Activated CD8-positive, alpha-beta T cell treated with anti-CD3 and anti-CD28 coated beads, Interleukin-2, amount 10 ng/mL, durations not matched to agents 7 days and 5 days (primary cell): ENCODE results near the gene URAD. TPM values are rescaled to one million over a fixed set of nuclear protein-coding genes. Genes with fewer than 3 reads are reported as not detected.

Experiments
- ATAC-seq: fragments of 150-1000 bp; cut with Tn5 transposase; one replicate; pipeline ENCODE4 v1.10.0; 2021; ENCODE audit warnings: moderate library complexity
- CTCF ChIA-PET: fragments of 350-600 bp; sonication (Branson Sonifier 250); formaldehyde crosslinking; loops from one replicate; lab custom pipeline; 2021; ENCODE audit warnings: antibody characterized with exemption; lab: Charles Lee
- POLR2A ChIA-PET: fragments of 350-600 bp; sonication (Branson Sonifier 250); formaldehyde crosslinking; loops from one replicate; lab custom pipeline; 2021; ENCODE audit warnings: antibody characterized with exemption; lab: Charles Lee
- DNase-seq: peaks from one replicate; pipeline ENCODE4 v3.0.0-alpha.2; 2020
- H3K27ac Mint-ChIP-seq: one replicate; pipeline ENCODE4 v1.8.0; 2021; ENCODE audit warnings: mild to moderate bottlenecking, mixed read lengths
- H3K27me3 Mint-ChIP-seq: one replicate; pipeline ENCODE4 v1.8.0; 2021; ENCODE audit warnings: low read depth, mixed read lengths
- H3K36me3 Mint-ChIP-seq: one replicate; pipeline ENCODE4 v1.8.0; 2021; ENCODE audit warnings: low read depth, mixed read lengths
- H3K4me1 Mint-ChIP-seq: one replicate; pipeline ENCODE4 v1.8.0; 2021; ENCODE audit warnings: low read depth, mixed read lengths
- H3K4me3 Mint-ChIP-seq: one replicate; pipeline ENCODE4 v1.8.0; 2021; ENCODE audit warnings: mild to moderate bottlenecking, mixed read lengths
- H3K9me3 Mint-ChIP-seq: one replicate; pipeline ENCODE4 v1.8.0; 2022; ENCODE audit warnings: mixed read lengths; ENCODE audit not compliant: insufficient read depth
- total RNA-seq, 2 experiments: library from RNA; stranded (reverse); gene quantifications; one replicate each; pipeline ENCODE4 v1.2.3, GENCODE V29; 2021

Gene URAD
- total RNA-seq, 2 experiments from 2014 or later = not detected

- POLR2A ChIA-PET = interaction anchor here (0.6 kb wide), 1 partner anchor 1355 kb away, joined by 3 read pairs; no protein-coding TSS in a partner anchor
- Mint-ChIP-seq H3K27ac (no peak overlapping the region), H3K36me3 (no peaks in the 10 kb centered on the region), H3K4me1 (peaks cover 13% of the 10 kb centered on the region), H3K9me3 (no peaks in the 10 kb centered on the region), H3K27me3 (peaks cover 70% of the 10 kb centered on the region), H3K4me3 (no peak overlapping the region)
- CTCF ChIA-PET = interaction anchor here (0.9 to 1.5 kb wide), 3 partner anchors 8 to 135 kb away, joined by 3 to 9 read pairs (median 6); no protein-coding TSS in a partner anchor
- DNase-seq (no peak), ATAC-seq (no peak)
Observed at GRCh38 chr13:27961227-27962085, 27.0 kb downstream of the URAD start.

- ChIA-PET CTCF (interaction anchor here (1.0 to 1.1 kb wide), 2 partner anchors 130 to 134 kb away, joined by 4 to 8 read pairs; no protein-coding TSS in a partner anchor), POLR2A (interaction anchor here (0.6 kb wide), 1 partner anchor 1356 kb away, joined by 3 read pairs; no protein-coding TSS in a partner anchor)
- no peak overlapping the region for H3K27ac Mint-ChIP-seq
- DNase-seq = peak; percentile 56
- H3K27me3 Mint-ChIP-seq = peaks cover 70% of the 10 kb centered on the region
- peaks cover 13% of the 10 kb centered on the region for H3K4me1 Mint-ChIP-seq
- no peaks in the 10 kb centered on the region for H3K36me3 Mint-ChIP-seq
- no peaks in the 10 kb centered on the region for H3K9me3 Mint-ChIP-seq
- ATAC-seq = peak; percentile 67
- peak overlapping the region; percentile 49 for H3K4me3 Mint-ChIP-seq
Observed at GRCh38 chr13:27960362-27961226, 27.9 kb downstream of the URAD start.

GRCh38 chr13:27959976-27960361, 28.5 kb downstream of the URAD start:
- no peak for ATAC-seq
- no peaks in the 10 kb centered on the region for H3K36me3 Mint-ChIP-seq
- H3K9me3 Mint-ChIP-seq = no peaks in the 10 kb centered on the region
- no peak for DNase-seq
- ChIA-PET CTCF (interaction anchor here (1.0 to 1.1 kb wide), 2 partner anchors 129 to 134 kb away, joined by 4 to 8 read pairs; no protein-coding TSS in a partner anchor), POLR2A (no interaction called here)
- H3K4me1 Mint-ChIP-seq = peaks cover 14% of the 10 kb centered on the region
- H3K4me3 Mint-ChIP-seq = peak overlapping the region; percentile 49
- peaks cover 68% of the 10 kb centered on the region for H3K27me3 Mint-ChIP-seq
- H3K27ac Mint-ChIP-seq = no peak overlapping the region

GRCh38 chr13:27956576-27957300, 31.8 kb downstream of the URAD start:
- peaks cover 64% of the 10 kb centered on the region for H3K27me3 Mint-ChIP-seq
- ATAC-seq = no peak

GRCh38 chr13:27955014-27955591, 33.4 kb downstream of the URAD start:
- POLR2A ChIA-PET = interaction anchor here (1.1 kb wide), 1 partner anchor 30 kb away, joined by 3 read pairs; no protein-coding TSS in a partner anchor
- Mint-ChIP-seq H3K4me1 (peaks cover 23% of the 10 kb centered on the region), H3K9me3 (no peaks in the 10 kb centered on the region), H3K27ac (no peak overlapping the region), H3K36me3 (no peaks in the 10 kb centered on the region), H3K27me3 (peaks cover 59% of the 10 kb centered on the region), H3K4me3 (no peak overlapping the region)
- CTCF ChIA-PET = interaction anchor here (1.2 to 4.9 kb wide), 13 partner anchors 10 to 593 kb away, joined by 3 to 53 read pairs (median 11); no protein-coding TSS in a partner anchor
- DNase-seq (no peak), ATAC-seq (no peak)

More at GRCh38 chr13:27956576-27957300, 31.8 kb downstream of the URAD start:
- ChIA-PET POLR2A (no interaction called here), CTCF (interaction anchor here (3.6 to 4.9 kb wide), 3 partner anchors 27 to 131 kb away, joined by 21 to 53 read pairs (median 23); no protein-coding TSS in a partner anchor)
- no peak for DNase-seq
- Mint-ChIP-seq H3K4me3 (no peak overlapping the region), H3K27ac (no peak overlapping the region), H3K9me3 (no peaks in the 10 kb centered on the region), H3K4me1 (peaks cover 32% of the 10 kb centered on the region), H3K36me3 (no peaks in the 10 kb centered on the region)

GRCh38 chr13:27954406-27954851, 34.1 kb downstream of the URAD start:
- Mint-ChIP-seq H3K9me3 (no peaks in the 10 kb centered on the region), H3K4me3 (peak overlapping the region; percentile 69), H3K27ac (no peak overlapping the region), H3K27me3 (peaks cover 59% of the 10 kb centered on the region), H3K4me1 (peaks cover 19% of the 10 kb centered on the region), H3K36me3 (no peaks in the 10 kb centered on the region)
- DNase-seq = no peak
- POLR2A ChIA-PET = interaction anchor here (1.1 kb wide), 1 partner anchor 30 kb away, joined by 3 read pairs; no protein-coding TSS in a partner anchor
- CTCF ChIA-PET = interaction anchor here (1.0 to 4.9 kb wide), 24 partner anchors 8 to 593 kb away, joined by 3 to 53 read pairs (median 6); no protein-coding TSS in a partner anchor
- peak; percentile 38 for ATAC-seq

- ATAC-seq = peak; percentile 96
- CTCF ChIA-PET = interaction anchor here (0.7 to 4.9 kb wide), 28 partner anchors 8 to 592 kb away, joined by 3 to 53 read pairs (median 5); no protein-coding TSS in a partner anchor
Observed at GRCh38 chr13:27953676-27954405, 34.7 kb downstream of the URAD start.

GRCh38 chr13:27952876-27953675, 35.4 kb downstream of the URAD start:
- Mint-ChIP-seq H3K4me3 (peak overlapping the region; percentile 31), H3K9me3 (no peaks in the 10 kb centered on the region), H3K4me1 (peaks cover 19% of the 10 kb centered on the region), H3K27ac (no peak overlapping the region), H3K27me3 (peaks cover 53% of the 10 kb centered on the region), H3K36me3 (no peaks in the 10 kb centered on the region)
- POLR2A ChIA-PET = interaction anchor here (1.0 kb wide), 1 partner anchor 123 kb away, joined by 3 read pairs; no protein-coding TSS in a partner anchor
- ATAC-seq (no peak), DNase-seq (no peak)
- CTCF ChIA-PET = interaction anchor here (0.7 to 4.9 kb wide), 22 partner anchors 7 to 591 kb away, joined by 3 to 53 read pairs (median 7); no protein-coding TSS in a partner anchor

More at GRCh38 chr13:27953676-27954405, 34.7 kb downstream of the URAD start:
- Mint-ChIP-seq H3K9me3 (no peaks in the 10 kb centered on the region), H3K4me1 (peaks cover 19% of the 10 kb centered on the region), H3K27me3 (peaks cover 54% of the 10 kb centered on the region), H3K4me3 (peak overlapping the region; percentile 69), H3K36me3 (no peaks in the 10 kb centered on the region), H3K27ac (no peak overlapping the region)
- POLR2A ChIA-PET = interaction anchor here (1.0 to 1.1 kb wide), 2 partner anchors 29 to 123 kb away, joined by 3 read pairs; no protein-coding TSS in a partner anchor
- peak; percentile 63 for DNase-seq

- Mint-ChIP-seq H3K27ac (no peak overlapping the region), H3K4me3 (no peak overlapping the region), H3K36me3 (no peaks in the 10 kb centered on the region), H3K27me3 (peaks cover 10% of the 10 kb centered on the region), H3K4me1 (no peaks in the 10 kb centered on the region), H3K9me3 (no peaks in the 10 kb centered on the region)
- DNase-seq = no peak
- CTCF ChIA-PET = interaction anchor here (2.6 kb wide), 1 partner anchor 11 kb away, joined by 19 read pairs; no protein-coding TSS in a partner anchor
- POLR2A ChIA-PET = no interaction called here
- ATAC-seq = no peak
Observed at GRCh38 chr13:27942972-27943371, 45.5 kb downstream of the URAD start.
